ENCODE results near the gene EFL1.

EFL1 gene

DNA sequence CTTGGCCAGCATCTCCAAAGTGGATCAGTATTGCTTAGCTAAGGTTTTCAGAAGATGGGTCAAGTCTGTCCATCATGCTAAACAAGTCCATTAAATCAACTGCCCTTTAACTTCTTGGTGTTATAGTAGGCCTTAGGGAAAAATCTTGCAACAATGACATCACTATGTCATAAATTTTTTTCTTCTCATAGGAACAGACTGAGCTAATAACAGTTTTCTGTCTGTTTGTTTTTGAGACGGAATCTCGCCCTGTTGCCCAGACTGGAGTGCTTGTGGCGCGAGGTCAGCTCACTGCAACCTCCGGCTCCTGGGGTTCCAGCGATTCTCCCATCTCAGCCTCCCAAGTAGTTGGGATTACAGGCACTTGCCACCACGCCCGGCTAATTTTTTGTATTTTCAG, 94.2 kb downstream of the EFL1 start:
- no peak overlapping the region for H3K4me3 ChIP-seq (ENCODE audit: low read depth, low read length)
- peaks cover 7% of the 10 kb centered on the region; the same call in 1 of the 2 replicates for H3K4me1 ChIP-seq
- no peaks in the 10 kb centered on the region for H3K27me3 ChIP-seq
- H3K36me3 ChIP-seq: no peaks in the 10 kb centered on the region
- no peak for TF ChIP-seq CTCF (IDR thresholded peaks at IDR 0.05; ENCODE audit: low read depth, low read length)
- no peak for DNase-seq
- no peaks in the 10 kb centered on the region for H3K9me3 ChIP-seq

DNA sequence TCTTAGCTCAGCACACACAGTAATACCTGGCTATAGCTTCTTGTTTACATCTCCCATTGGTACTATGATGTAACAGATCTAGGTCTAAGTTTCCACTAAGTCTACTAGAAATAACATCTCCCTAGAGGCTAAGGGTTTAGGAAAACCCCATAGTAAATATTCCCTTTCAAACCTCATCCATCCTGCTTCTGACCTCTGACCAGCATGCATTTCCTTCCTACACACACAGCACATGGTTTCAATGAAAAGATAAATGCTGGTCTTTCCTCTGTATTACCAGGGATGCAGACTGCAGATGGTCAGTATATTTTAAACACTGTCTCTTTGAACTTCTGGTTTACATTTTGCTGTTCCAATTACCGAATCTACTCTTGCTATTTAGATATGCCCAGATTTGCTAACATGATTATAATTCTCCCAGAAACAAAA, 96.6 kb downstream of the EFL1 start:
- Histone ChIP-seq H3K9me3 (no peaks in the 10 kb centered on the region), H3K27me3 (no peaks in the 10 kb centered on the region), H3K4me1 (peaks cover 4% of the 10 kb centered on the region; the same call in 1 of the 2 replicates), H3K36me3 (no peaks in the 10 kb centered on the region), H3K4me3 (ENCODE audit: low read depth, low read length) (no peak overlapping the region)
- no peak for DNase-seq
- no peak for TF ChIP-seq CTCF (IDR thresholded peaks at IDR 0.05; ENCODE audit: low read depth, low read length)

DNA sequence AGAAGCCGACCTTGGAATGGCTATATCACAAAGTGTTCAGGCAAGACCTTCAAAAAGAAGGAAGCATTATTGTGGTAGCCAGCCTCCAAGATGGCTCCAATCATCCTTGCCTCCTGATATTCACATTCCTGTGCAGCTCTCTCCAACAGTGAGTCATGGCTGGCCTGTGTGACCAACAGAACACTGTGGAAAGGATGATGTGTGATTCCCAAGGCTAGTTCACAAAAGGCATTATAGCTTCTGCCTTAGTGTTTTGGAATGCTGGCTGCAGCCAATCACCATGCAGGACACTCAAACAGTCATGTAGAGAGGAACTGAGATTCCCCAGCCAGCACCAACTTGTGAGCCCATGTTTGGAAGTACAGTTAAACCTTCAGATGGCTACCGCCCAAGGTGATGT, 102.6 kb downstream of the EFL1 start:
- DNase-seq: no peak
- H3K36me3 ChIP-seq: no peaks in the 10 kb centered on the region; the same call in 1 of the 2 replicates
- TF ChIP-seq CTCF (IDR thresholded peaks at IDR 0.05; ENCODE audit: low read depth, low read length): no peak
- H3K27me3 ChIP-seq: no peaks in the 10 kb centered on the region
- H3K9me3 ChIP-seq: no peaks in the 10 kb centered on the region
- H3K4me1 ChIP-seq: 0 out of 2 replicates have a peak, but pooled peaks cover 2% of the 10 kb centered on the region
- no peak overlapping the region for H3K4me3 ChIP-seq (ENCODE audit: low read depth, low read length)

- H3K4me1 ChIP-seq: 0 out of 2 replicates have a peak, but pooled peaks cover 2% of the 10 kb centered on the region
- no peak for TF ChIP-seq CTCF (IDR thresholded peaks at IDR 0.05; ENCODE audit: low read depth, low read length)
- H3K9me3 ChIP-seq: no peaks in the 10 kb centered on the region
- no peak overlapping the region for H3K4me3 ChIP-seq (ENCODE audit: low read depth, low read length)
- H3K36me3 ChIP-seq: no peaks in the 10 kb centered on the region; the same call in 1 of the 2 replicates
- DNase-seq: peak; percentile 54
- H3K27me3 ChIP-seq: no peaks in the 10 kb centered on the region
Observed at GRCh38 chr15:82158811-82159210, 103.7 kb downstream of the EFL1 start.

DNA sequence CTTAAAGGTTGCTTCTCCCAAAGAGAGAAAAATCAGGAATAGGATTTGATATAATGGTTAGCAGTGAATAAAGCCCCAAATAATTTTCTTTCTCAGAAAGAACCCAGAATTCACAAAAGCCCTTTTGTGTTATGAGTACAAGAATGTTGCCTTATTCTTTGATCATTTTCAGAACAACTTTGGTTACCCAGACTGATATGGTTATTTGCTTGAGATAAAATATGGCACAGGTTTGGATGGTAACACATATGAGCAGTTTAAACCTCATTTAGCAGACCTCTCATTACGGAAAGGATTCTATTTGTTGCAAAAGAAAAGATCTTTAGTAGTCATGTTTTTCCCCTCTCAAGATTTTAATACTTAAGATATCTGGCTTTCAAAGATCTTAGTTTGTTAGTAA, 111.9 kb downstream of the EFL1 start:
- Histone ChIP-seq H3K27me3 (no peaks in the 10 kb centered on the region), H3K4me3 (ENCODE audit: low read depth, low read length) (no peak overlapping the region), H3K36me3 (no peaks in the 10 kb centered on the region), H3K4me1 (no peaks in the 10 kb centered on the region), H3K9me3 (no peaks in the 10 kb centered on the region)
- DNase-seq: no peak
- TF ChIP-seq CTCF (IDR thresholded peaks at IDR 0.05; ENCODE audit: low read depth, low read length): no peak

DNA sequence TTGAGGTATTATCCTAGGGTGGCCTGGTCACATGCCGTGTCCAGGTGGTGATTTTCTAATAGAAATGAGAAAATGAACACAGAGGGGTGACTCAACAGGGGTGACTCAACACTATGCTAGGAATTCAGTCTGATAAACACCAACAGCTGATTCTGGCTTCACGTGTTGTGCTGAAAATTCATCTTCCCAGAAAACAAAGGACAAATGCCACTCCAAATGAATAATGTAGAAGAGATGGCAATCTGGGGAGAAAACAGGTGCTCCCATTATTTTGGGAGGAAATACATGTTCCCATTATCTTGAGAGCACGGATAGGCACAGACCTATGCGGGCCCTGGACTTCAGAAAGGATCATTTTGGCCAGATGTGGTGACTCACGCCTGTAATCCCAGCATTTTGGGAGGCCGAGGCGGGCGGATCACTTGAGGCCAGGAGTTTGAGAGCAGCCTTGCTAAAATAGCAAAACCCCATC, 115.5 kb downstream of the EFL1 start:
- Histone ChIP-seq H3K4me3 (ENCODE audit: low read depth, low read length) (no peak overlapping the region), H3K9me3 (no peaks in the 10 kb centered on the region), H3K4me1 (no peaks in the 10 kb centered on the region), H3K36me3 (no peaks in the 10 kb centered on the region), H3K27me3 (no peaks in the 10 kb centered on the region)
- DNase-seq: no peak
- TF ChIP-seq CTCF (IDR thresholded peaks at IDR 0.05; ENCODE audit: low read depth, low read length): no peak

Measured in BE2C (cell line).